ENCODE measurements around the gene SLC9A4.
A peak's percentile ranks its signal among the peaks of the same experiment; 100 is the strongest.

SLC9A4 gene, protein sequence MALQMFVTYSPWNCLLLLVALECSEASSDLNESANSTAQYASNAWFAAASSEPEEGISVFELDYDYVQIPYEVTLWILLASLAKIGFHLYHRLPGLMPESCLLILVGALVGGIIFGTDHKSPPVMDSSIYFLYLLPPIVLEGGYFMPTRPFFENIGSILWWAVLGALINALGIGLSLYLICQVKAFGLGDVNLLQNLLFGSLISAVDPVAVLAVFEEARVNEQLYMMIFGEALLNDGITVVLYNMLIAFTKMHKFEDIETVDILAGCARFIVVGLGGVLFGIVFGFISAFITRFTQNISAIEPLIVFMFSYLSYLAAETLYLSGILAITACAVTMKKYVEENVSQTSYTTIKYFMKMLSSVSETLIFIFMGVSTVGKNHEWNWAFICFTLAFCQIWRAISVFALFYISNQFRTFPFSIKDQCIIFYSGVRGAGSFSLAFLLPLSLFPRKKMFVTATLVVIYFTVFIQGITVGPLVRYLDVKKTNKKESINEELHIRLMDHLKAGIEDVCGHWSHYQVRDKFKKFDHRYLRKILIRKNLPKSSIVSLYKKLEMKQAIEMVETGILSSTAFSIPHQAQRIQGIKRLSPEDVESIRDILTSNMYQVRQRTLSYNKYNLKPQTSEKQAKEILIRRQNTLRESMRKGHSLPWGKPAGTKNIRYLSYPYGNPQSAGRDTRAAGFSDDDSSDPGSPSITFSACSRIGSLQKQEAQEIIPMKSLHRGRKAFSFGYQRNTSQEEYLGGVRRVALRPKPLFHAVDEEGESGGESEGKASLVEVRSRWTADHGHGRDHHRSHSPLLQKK

DNA sequence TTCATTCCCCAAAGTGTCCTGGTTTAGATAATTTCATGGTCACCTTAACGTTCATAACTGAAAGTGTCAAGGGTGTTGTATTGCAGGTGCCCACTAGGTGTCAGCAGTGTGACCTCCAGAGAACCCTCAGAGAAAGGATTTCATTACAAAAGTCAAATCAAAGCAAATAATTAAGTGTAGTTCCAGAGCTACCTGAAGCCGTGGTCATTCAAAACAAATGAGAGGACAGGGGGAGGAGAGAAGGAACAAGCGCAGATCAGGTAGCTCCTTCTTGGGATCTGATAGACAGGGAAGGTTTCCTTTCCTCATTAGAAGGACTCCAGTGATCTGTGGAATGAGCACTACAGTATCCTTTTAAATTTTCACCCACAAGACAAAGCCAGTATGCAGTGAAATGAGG lies at the start of gene SLC9A4:
TSS of gene SLC9A4 (plus strand) at position 207 of the 400 bp plus-strand sequence. CDS start 534 bp downstream, outside the sequence.
- H3K9ac ChIP-seq (ENCODE audit: low read depth in 1 of 2, low read length in 2 of 2): no peak within 1 kb of the TSS
- H3K4me1 ChIP-seq (ENCODE audit: control insufficient read depth in 2 of 2, insufficient read depth in 2 of 2, low read length in 2 of 2): peaks cover 0 to 3% of the 10 kb centered on the region in 2 donors
- H3K9me3 ChIP-seq (ENCODE audit: control insufficient read depth in 2 of 2, low read length in 2 of 2): no peaks in the 10 kb centered on the region
- H3K36me3 ChIP-seq (ENCODE audit: control insufficient read depth in 2 of 2, insufficient read depth in 2 of 2, low read length in 2 of 2): no peaks in the 10 kb centered on the region
- H3K4me3 ChIP-seq (ENCODE audit: low read length in 2 of 2): no peak within 1 kb of the TSS
- H3K27me3 ChIP-seq (ENCODE audit: control insufficient read depth in 2 of 2, insufficient read depth in 2 of 2, low read length in 2 of 2): no peaks in the 10 kb centered on the region
- no peak within 1 kb of the TSS for H3K27ac ChIP-seq (ENCODE audit: low read depth in 2 of 2, low read length in 2 of 2)

GRCh38 chr2:102423368-102423767 lies 49.7 kb upstream of the SLC9A4 start:
- no peak overlapping the region for H3K27ac ChIP-seq (ENCODE audit: low read depth in 2 of 2, low read length in 2 of 2)
- no peaks in the 10 kb centered on the region for H3K4me1 ChIP-seq (ENCODE audit: control insufficient read depth in 2 of 2, insufficient read depth in 2 of 2, low read length in 2 of 2)
- H3K4me3 ChIP-seq (ENCODE audit: low read length in 2 of 2): no peak overlapping the region
- peaks cover 0 to 4% of the 10 kb centered on the region in 2 donors for H3K27me3 ChIP-seq (ENCODE audit: control insufficient read depth in 2 of 2, insufficient read depth in 2 of 2, low read length in 2 of 2)
- no peaks in the 10 kb centered on the region for H3K36me3 ChIP-seq (ENCODE audit: control insufficient read depth in 2 of 2, insufficient read depth in 2 of 2, low read length in 2 of 2)
- H3K9me3 ChIP-seq (ENCODE audit: control insufficient read depth in 2 of 2, low read length in 2 of 2): no peaks in the 10 kb centered on the region
- H3K9ac ChIP-seq (ENCODE audit: low read depth in 1 of 2, low read length in 2 of 2): no peak overlapping the region

DNA sequence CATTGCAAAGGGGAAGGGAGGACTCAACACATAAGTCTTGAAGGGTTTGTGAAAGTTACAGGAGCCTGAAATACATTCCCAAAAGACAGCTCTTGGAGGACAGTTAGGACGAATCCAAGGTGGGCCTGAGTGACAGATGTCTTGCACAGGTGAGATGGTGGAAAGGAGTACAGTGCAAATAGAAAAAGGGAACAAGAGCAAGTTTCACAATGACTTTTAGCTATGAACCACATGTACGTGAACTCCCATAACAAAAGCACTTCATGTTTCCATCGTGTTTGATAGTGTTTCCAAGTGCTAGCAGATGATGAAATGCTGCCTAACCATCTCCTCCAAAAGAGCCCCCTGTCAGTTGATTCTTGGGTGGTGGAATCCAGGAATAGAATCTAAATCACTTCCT lies 48.3 kb upstream of the SLC9A4 start:
- no peaks in the 10 kb centered on the region for H3K36me3 ChIP-seq (ENCODE audit: control insufficient read depth in 2 of 2, insufficient read depth in 2 of 2, low read length in 2 of 2)
- H3K4me3 ChIP-seq (ENCODE audit: low read length in 2 of 2): no peak overlapping the region
- peaks cover 0 to 4% of the 10 kb centered on the region in 2 donors for H3K27me3 ChIP-seq (ENCODE audit: control insufficient read depth in 2 of 2, insufficient read depth in 2 of 2, low read length in 2 of 2)
- no peaks in the 10 kb centered on the region for H3K4me1 ChIP-seq (ENCODE audit: control insufficient read depth in 2 of 2, insufficient read depth in 2 of 2, low read length in 2 of 2)
- no peak overlapping the region for H3K27ac ChIP-seq (ENCODE audit: low read depth in 2 of 2, low read length in 2 of 2)
- H3K9me3 ChIP-seq (ENCODE audit: control insufficient read depth in 2 of 2, low read length in 2 of 2): no peaks in the 10 kb centered on the region
- H3K9ac ChIP-seq (ENCODE audit: low read depth in 1 of 2, low read length in 2 of 2): no peak overlapping the region

DNA sequence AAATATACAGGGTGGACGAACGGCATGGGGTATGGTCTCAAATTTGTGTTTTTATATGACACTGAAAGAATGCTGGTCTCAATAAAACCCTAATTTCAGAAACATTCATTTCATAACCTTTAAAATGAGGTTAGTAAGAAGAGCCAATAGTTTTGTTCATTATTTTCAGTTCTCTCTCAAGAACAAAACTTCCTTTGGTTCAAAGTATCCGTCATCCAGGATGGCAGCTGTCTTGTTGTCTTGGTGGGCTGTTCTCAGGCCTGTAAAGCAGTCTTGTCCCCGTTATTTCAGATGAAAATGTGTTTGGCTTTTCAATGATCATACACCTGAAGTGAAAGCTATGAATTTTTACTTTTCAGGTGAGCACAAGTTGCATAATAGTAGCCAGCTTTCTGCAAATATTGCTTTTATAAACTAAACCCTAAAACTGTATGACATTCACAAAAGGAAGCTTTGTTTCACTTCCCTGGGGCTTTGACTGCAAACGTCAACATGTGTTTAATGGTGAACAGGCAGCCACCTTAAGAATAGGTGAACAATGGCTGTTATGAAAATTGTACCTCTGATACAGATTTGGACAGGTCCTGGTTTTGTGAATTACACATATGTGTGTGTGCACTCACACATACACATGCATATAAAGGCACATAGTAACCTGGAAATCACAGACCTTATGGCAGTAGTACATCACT lies 47.4 kb upstream of the SLC9A4 start:
- H3K9me3 ChIP-seq (ENCODE audit: control insufficient read depth in 2 of 2, low read length in 2 of 2): no peaks in the 10 kb centered on the region
- H3K4me1 ChIP-seq (ENCODE audit: control insufficient read depth in 2 of 2, insufficient read depth in 2 of 2, low read length in 2 of 2): no peaks in the 10 kb centered on the region
- H3K36me3 ChIP-seq (ENCODE audit: control insufficient read depth in 2 of 2, insufficient read depth in 2 of 2, low read length in 2 of 2): no peaks in the 10 kb centered on the region
- H3K9ac ChIP-seq (ENCODE audit: low read depth in 1 of 2, low read length in 2 of 2): no peak overlapping the region
- no peak overlapping the region for H3K27ac ChIP-seq (ENCODE audit: low read depth in 2 of 2, low read length in 2 of 2)
- H3K27me3 ChIP-seq (ENCODE audit: control insufficient read depth in 2 of 2, insufficient read depth in 2 of 2, low read length in 2 of 2): peaks cover 0 to 4% of the 10 kb centered on the region in 2 donors
- H3K4me3 ChIP-seq (ENCODE audit: low read length in 2 of 2): no peak overlapping the region

DNA sequence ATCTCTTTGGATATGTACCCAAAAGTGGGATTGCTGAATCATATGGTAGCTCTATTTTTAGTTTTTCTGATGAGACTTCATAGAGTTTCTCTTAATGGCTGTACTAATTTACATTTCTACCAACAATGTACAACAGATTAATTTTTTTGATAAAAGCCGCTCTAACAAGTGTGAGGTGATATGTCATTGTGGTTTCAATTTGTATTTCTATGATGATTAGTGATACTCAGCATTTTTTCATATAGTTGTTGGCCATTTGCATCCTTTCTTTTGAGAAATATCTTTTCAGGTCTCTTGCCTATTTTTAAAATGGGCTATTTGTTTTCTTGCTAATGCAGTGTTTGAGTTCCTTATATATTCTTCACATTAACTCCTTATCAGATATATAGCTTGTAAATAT lies 45.8 kb upstream of the SLC9A4 start:
- Histone ChIP-seq H3K4me3 (ENCODE audit: low read length in 2 of 2) (no peak overlapping the region), H3K4me1 (ENCODE audit: control insufficient read depth in 2 of 2, insufficient read depth in 2 of 2, low read length in 2 of 2) (no peaks in the 10 kb centered on the region), H3K9me3 (ENCODE audit: control insufficient read depth in 2 of 2, low read length in 2 of 2) (no peaks in the 10 kb centered on the region), H3K27ac (ENCODE audit: low read depth in 2 of 2, low read length in 2 of 2) (no peak overlapping the region), H3K9ac (ENCODE audit: low read depth in 1 of 2, low read length in 2 of 2) (no peak overlapping the region), H3K36me3 (ENCODE audit: control insufficient read depth in 2 of 2, insufficient read depth in 2 of 2, low read length in 2 of 2) (no peaks in the 10 kb centered on the region), H3K27me3 (ENCODE audit: control insufficient read depth in 2 of 2, insufficient read depth in 2 of 2, low read length in 2 of 2) (no peaks in the 10 kb centered on the region)

DNA sequence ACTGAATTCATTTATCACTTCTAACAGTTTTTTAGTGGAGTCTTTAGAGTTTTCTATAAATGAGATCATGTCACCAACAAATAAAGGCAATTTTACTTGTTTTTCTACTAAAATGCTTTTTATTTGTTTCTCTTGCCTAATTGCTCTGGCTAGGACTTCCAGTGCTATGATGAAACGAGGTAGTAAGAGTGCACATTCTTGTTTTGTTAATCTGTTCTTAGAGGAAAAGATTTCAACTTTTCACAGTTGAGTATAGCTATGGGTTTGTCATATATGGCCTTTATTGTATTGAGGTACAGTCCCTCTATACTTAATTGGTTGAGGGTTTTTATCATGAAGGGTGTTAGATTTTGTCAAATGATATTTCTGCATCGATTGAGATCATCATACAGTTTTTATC lies 44.5 kb upstream of the SLC9A4 start:
- Histone ChIP-seq H3K9ac (ENCODE audit: low read depth in 1 of 2, low read length in 2 of 2) (peak overlapping the region in 1 of 2 donors; percentile 26), H3K4me3 (ENCODE audit: low read length in 2 of 2) (no peak overlapping the region), H3K9me3 (ENCODE audit: control insufficient read depth in 2 of 2, low read length in 2 of 2) (no peaks in the 10 kb centered on the region), H3K4me1 (ENCODE audit: control insufficient read depth in 2 of 2, insufficient read depth in 2 of 2, low read length in 2 of 2) (no peaks in the 10 kb centered on the region), H3K27me3 (ENCODE audit: control insufficient read depth in 2 of 2, insufficient read depth in 2 of 2, low read length in 2 of 2) (no peaks in the 10 kb centered on the region), H3K36me3 (ENCODE audit: control insufficient read depth in 2 of 2, insufficient read depth in 2 of 2, low read length in 2 of 2) (no peaks in the 10 kb centered on the region), H3K27ac (ENCODE audit: low read depth in 2 of 2, low read length in 2 of 2) (no peak overlapping the region)

DNA sequence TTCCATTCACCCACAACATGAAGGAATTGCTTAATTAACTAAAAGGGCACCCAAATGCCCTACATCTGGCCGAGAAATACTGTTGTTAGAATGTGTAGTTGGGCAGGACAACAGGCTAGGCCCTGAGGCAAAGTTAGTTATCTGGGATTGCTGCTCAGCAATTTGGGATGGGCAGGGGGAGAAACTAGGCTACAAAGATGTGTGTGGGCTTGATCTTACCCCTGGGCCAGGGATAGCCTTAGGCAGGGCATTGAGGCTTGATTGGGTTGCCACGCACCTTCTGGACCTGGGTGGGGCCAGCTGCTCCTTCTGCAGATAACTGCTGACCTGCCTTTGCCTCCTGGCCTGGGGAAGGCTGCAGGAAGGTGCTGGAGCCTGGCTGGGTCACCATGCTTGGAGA lies 40.6 kb upstream of the SLC9A4 start:
- no peaks in the 10 kb centered on the region for H3K9me3 ChIP-seq (ENCODE audit: control insufficient read depth in 2 of 2, low read length in 2 of 2)

DNA sequence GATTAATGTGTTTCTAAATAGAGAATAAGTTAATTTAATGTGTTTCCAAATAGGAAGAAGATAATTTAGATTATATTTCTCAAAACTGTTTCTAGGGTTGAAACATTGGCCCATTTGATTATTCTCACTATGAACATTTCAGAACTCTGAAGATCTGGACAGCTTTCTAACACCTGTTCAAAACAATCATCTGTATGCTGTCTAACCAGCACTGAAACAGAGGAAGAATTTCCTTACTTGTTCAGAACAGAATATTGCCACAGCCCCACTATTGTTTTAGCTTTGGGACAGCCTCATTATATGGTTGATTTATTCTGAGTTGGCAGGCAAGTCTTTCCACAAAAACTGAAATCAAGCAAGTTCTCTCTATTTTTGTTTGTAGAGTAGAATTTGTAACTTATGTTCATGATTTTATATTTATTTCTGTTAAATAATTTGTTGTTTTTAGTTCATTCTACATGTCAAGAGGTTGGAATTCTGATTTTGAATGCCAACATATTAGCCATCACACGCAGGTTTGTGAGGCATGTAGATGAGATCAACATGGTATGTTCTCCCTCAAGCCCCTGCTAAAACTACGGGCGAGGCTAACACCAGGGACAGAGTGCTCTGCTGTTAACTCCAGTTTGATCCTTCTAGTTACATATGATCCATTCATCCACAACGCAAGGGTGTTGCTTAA lies 38.9 kb upstream of the SLC9A4 start:
- Histone ChIP-seq H3K36me3 (ENCODE audit: control insufficient read depth in 2 of 2, insufficient read depth in 2 of 2, low read length in 2 of 2) (no peaks in the 10 kb centered on the region), H3K4me3 (ENCODE audit: low read length in 2 of 2) (no peak overlapping the region), H3K27ac (ENCODE audit: low read depth in 2 of 2, low read length in 2 of 2) (no peak overlapping the region), H3K9me3 (ENCODE audit: control insufficient read depth in 2 of 2, low read length in 2 of 2) (no peaks in the 10 kb centered on the region), H3K27me3 (ENCODE audit: control insufficient read depth in 2 of 2, insufficient read depth in 2 of 2, low read length in 2 of 2) (no peaks in the 10 kb centered on the region), H3K4me1 (ENCODE audit: control insufficient read depth in 2 of 2, insufficient read depth in 2 of 2, low read length in 2 of 2) (no peaks in the 10 kb centered on the region), H3K9ac (ENCODE audit: low read depth in 1 of 2, low read length in 2 of 2) (no peak overlapping the region)

More for the DNA sequence above, 40.6 kb upstream of the SLC9A4 start:
- no peak overlapping the region for H3K4me3 ChIP-seq (ENCODE audit: low read length in 2 of 2)
- no peaks in the 10 kb centered on the region for H3K36me3 ChIP-seq (ENCODE audit: control insufficient read depth in 2 of 2, insufficient read depth in 2 of 2, low read length in 2 of 2)
- no peaks in the 10 kb centered on the region for H3K4me1 ChIP-seq (ENCODE audit: control insufficient read depth in 2 of 2, insufficient read depth in 2 of 2, low read length in 2 of 2)
- no peaks in the 10 kb centered on the region for H3K27me3 ChIP-seq (ENCODE audit: control insufficient read depth in 2 of 2, insufficient read depth in 2 of 2, low read length in 2 of 2)
- H3K27ac ChIP-seq (ENCODE audit: low read depth in 2 of 2, low read length in 2 of 2): no peak overlapping the region
- H3K9ac ChIP-seq (ENCODE audit: low read depth in 1 of 2, low read length in 2 of 2): no peak overlapping the region

GRCh38 chr2:102434655-102435381 lies 38.2 kb upstream of the SLC9A4 start:
- no peaks in the 10 kb centered on the region for H3K4me1 ChIP-seq (ENCODE audit: control insufficient read depth in 2 of 2, insufficient read depth in 2 of 2, low read length in 2 of 2)
- H3K36me3 ChIP-seq (ENCODE audit: control insufficient read depth in 2 of 2, insufficient read depth in 2 of 2, low read length in 2 of 2): no peaks in the 10 kb centered on the region
- no peak overlapping the region for H3K9ac ChIP-seq (ENCODE audit: low read depth in 1 of 2, low read length in 2 of 2)
- H3K4me3 ChIP-seq (ENCODE audit: low read length in 2 of 2): no peak overlapping the region
- H3K27ac ChIP-seq (ENCODE audit: low read depth in 2 of 2, low read length in 2 of 2): no peak overlapping the region
- H3K9me3 ChIP-seq (ENCODE audit: control insufficient read depth in 2 of 2, low read length in 2 of 2): no peaks in the 10 kb centered on the region
- H3K27me3 ChIP-seq (ENCODE audit: control insufficient read depth in 2 of 2, insufficient read depth in 2 of 2, low read length in 2 of 2): no peaks in the 10 kb centered on the region

Measured in mucosa of rectum (tissue), 2 donors.